HL-60/S4 treated with phorbol 12-myristate 13-acetate at 8.2 ng/mL for 4 days and 3 days (cell line): ENCODE results near the gene PWWP2B.

Experiments
- in situ Hi-C: fragments of 300-500 bp; cut with MboI; formaldehyde crosslinking; loops from 2 replicates; pipeline ENCODE4 v1.15.0; 2022; ENCODE audit warnings: low sequenced_read_pairs

The PWWP2B gene

DNA sequence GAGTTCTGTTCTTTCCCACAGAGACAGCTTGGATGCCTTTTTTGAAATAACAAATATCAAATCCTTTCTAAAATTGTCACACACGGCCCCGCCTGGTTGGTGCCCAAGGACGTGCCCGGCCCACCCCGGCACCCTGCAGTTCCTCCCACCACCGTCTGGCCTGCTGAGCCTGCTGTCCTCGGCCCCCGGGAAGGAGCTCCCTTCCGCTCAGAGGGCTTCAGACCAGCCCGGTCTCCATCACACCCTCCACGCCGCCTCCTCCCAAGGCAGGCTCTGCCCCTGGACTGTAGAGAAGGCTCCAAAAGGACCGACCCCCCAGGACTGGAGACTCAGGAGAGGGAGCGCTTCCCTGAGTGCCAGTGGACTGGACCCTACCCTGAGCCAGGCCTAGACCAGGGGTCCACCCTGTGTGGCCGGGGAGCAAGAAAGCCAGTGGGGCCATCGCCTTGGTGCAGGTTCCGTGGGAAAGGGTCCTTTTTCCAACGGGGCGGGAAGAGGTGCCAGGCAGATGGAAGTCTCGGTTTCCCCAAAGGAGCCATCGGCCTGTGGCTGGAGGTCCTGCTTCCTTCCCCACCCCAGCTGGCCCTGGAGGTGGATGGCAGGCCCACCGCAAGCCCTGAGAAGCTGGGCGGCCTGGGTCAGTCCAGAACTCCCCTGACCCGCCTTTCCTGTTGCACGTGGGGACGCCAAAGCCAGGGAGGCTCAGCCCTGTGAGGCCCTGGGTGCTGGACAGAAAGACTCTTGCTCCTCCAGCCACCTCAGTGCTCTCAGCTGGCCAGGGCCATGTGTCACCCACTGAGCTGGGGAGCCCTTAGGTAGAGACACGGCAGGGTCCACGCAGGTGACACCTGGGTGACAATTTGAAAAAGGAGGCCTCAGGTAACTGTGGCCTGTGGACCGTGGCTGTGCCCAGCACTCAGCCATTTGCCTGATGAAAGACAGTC, 69.8 kb downstream of the PWWP2B start:
- in situ Hi-C loops = no loop called here
